NOMO-1 treated with dmso at 0.1 percent for 144 hours (cell line): ENCODE measurements around the gene ZNF669.
"Not testable (repeated sequence)": the region's sequence is repeated elsewhere in the genome, so short reads cannot be mapped to it uniquely, and the experiment has no call there.

Experiments
- DNase-seq: peaks from one replicate; lab custom pipeline; 2025; ENCODE audit not compliant: unreplicated experiment; lab: John Stamatoyannopoulos, UW

Gene ZNF669

GRCh38 chr1:247103859-247104591, at the start of gene ZNF669:
Gene ZNF669 (minus strand): TSS chr1:247104356. CDS start chr1:247104199, 157 bp downstream.
- DNase-seq: peak; percentile 95

- no peak for DNase-seq
Observed at GRCh38 chr1:247147781-247148180, 43.6 kb upstream of the ZNF669 start.

- not testable (repeated sequence) for DNase-seq
Observed at GRCh38 chr1:247147120-247147519, 43.0 kb upstream of the ZNF669 start.

GRCh38 chr1:247146671-247147070, 42.5 kb upstream of the ZNF669 start:
- DNase-seq: no peak

GRCh38 chr1:247145279-247145678, 41.1 kb upstream of the ZNF669 start:
- no peak for DNase-seq

GRCh38 chr1:247139557-247139956, 35.4 kb upstream of the ZNF669 start:
- DNase-seq: not testable (repeated sequence)

GRCh38 chr1:247131236-247131635, 27.1 kb upstream of the ZNF669 start:
- no peak for DNase-seq

GRCh38 chr1:247127519-247128282, 23.5 kb upstream of the ZNF669 start:
- not testable (repeated sequence) for DNase-seq

GRCh38 chr1:247126601-247127000, 22.4 kb upstream of the ZNF669 start:
- DNase-seq: not testable (repeated sequence)

GRCh38 chr1:247126166-247126565, 22.0 kb upstream of the ZNF669 start:
- DNase-seq: not testable (repeated sequence)

GRCh38 chr1:247121382-247121781, 17.2 kb upstream of the ZNF669 start:
- no peak for DNase-seq

GRCh38 chr1:247120408-247120668, 16.2 kb upstream of the ZNF669 start:
- not testable (repeated sequence) for DNase-seq

- no peak for DNase-seq
Observed at GRCh38 chr1:247119600-247120407, 15.6 kb upstream of the ZNF669 start.

- no peak for DNase-seq
Observed at GRCh38 chr1:247118946-247119446, 14.8 kb upstream of the ZNF669 start.

GRCh38 chr1:247115545-247115944, 11.4 kb upstream of the ZNF669 start:
- DNase-seq: no peak

- DNase-seq: no peak
Observed at GRCh38 chr1:247115141-247115510, 11.0 kb upstream of the ZNF669 start.

- DNase-seq: no peak
Observed at GRCh38 chr1:247114351-247115140, 10.4 kb upstream of the ZNF669 start.

GRCh38 chr1:247113733-247114271, 9.6 kb upstream of the ZNF669 start:
- DNase-seq: no peak

GRCh38 chr1:247113094-247113497, 8.9 kb upstream of the ZNF669 start:
- no peak for DNase-seq

GRCh38 chr1:247112479-247112781, 8.3 kb upstream of the ZNF669 start:
- no peak for DNase-seq
